Dendritic cell treated with granulocyte-macrophage colony-stimulating factor and Interleukin-4, amounts not matched to agents 40 ng/mL and 50 ng/mL, for 4 days (primary cell): Measurements from ENCODE around the gene ASB18.

Experiments used
- H3K27ac Mint-ChIP-seq: one replicate; pipeline ENCODE4 v1.8.0; 2022; ENCODE audit warnings: mild to moderate bottlenecking, mixed read lengths
- H3K27me3 Mint-ChIP-seq: one replicate; pipeline ENCODE4 v1.8.0; 2022; ENCODE audit warnings: mild to moderate bottlenecking, mixed read lengths
- H3K36me3 Mint-ChIP-seq: one replicate; pipeline ENCODE4 v1.8.0; 2022; ENCODE audit warnings: low read depth, mixed read lengths
- H3K4me1 Mint-ChIP-seq: one replicate; pipeline ENCODE4 v1.8.0; 2022; ENCODE audit warnings: low read depth, mixed read lengths
- H3K4me3 Mint-ChIP-seq: one replicate; pipeline ENCODE4 v1.8.0; 2022; ENCODE audit warnings: mild to moderate bottlenecking, moderate library complexity, mixed read lengths
- H3K9me3 Mint-ChIP-seq: one replicate; pipeline ENCODE4 v1.8.0; 2022; ENCODE audit warnings: mixed read lengths
- intact Hi-C: fragments of 100-400 bp; cut with micrococcal nuclease; formaldehyde crosslinking; loops from one replicate; pipeline ENCODE4 v1.15.0; 2022

Gene ASB18

DNA sequence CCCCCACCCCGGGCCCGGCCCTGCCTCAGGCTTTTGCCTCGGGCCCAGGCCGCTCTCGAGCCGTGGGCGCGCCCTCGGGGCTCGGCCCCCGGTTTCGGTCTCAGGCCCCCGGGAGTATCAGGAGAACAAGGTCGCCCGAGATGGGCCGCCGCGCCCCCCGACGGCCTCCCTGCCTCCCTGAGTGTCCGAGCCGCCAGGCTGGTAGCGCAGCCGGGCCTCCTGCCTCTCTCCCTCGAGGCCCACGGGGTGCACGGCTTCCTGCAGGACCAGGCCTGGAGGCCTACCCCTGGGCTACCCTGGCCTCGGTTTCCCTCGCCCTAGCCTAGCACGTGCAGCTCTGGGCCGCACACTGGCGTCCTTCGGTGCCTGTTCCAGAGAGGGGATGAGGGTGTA lies 104.4 kb downstream of the ASB18 start:
- Mint-ChIP-seq H3K4me3 (no peak overlapping the region), H3K27me3 (peaks cover 77% of the 10 kb centered on the region), H3K9me3 (no peaks in the 10 kb centered on the region), H3K4me1 (no peaks in the 10 kb centered on the region), H3K36me3 (no peaks in the 10 kb centered on the region), H3K27ac (no peak overlapping the region)
- intact Hi-C loops: no loop called here

DNA sequence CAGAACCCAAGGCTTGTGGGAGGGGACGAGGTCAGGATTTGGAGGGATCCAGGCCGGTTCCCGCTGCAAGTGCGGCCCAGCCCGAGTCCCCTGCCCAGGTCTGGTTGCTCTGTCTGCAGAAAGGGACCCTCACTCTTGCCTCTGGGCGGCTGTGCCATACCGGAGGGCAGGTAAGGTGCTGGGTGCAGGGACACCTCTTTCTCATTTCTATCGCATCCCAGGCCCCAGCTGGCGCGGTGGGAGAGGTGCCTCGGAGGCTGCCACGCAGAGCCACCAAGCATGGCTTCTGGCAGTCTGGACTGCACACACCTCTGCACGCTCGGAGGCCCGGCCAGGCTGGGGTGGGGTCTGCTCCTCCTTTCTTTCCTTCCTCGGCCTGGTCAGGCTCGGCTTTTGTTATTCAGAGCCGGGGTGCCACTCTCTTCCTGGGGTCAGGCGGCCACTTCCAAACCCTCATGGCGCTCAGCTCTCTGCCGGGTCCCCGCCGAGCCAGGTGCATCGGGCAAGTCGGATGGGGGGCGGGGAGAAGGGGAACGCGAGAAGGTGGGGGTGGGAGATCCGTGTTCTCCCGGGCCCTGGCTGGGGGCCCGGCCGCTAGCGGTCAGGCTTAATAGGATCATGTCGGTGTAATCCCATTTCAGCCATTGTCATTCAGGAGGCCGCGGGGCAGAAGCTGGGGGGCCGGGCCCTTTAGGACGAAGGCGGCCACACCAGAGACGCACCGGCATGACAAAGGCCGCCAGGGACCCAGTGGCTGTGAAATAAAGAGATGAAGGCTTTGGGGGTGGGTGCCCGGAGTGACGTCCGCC lies 105.0 kb downstream of the ASB18 start:
- H3K4me3 Mint-ChIP-seq: no peak overlapping the region
- no peaks in the 10 kb centered on the region for H3K36me3 Mint-ChIP-seq
- intact Hi-C loops: no loop called here

DNA sequence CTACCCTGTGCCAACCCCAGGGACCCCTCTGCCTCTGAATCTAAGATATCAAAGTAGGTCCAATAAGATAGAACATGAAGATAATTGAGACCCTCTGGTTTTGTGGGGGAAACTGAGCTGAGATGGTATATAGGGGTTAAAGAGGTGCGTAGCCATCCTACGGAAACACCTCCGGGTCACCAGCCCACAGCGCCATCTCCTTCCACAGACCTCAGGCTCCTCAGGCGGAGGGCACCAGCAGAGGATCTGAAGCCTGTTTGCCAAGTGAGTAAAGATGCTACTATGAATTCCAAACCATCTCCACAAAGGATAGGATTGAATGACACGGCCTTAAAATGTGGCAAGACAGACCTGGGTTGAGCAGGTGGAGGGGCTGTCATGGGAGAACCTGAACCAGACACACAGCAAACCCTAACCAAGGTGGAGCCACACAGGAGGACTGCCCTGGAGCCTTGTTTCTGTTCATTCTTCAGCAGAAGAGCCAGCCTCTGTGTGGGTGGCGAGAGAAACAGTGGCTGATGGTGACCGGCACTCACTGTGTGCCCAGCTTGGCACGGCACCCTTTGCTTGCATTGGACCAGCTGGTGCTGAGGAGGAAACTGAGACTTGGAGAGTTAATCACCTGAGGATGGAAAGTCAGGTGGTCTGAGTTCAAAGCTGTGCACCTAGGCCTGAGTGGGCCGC lies 106.2 kb downstream of the ASB18 start:
- intact Hi-C loops: no loop called here
- Mint-ChIP-seq H3K27me3 (peaks cover 65% of the 10 kb centered on the region), H3K4me1 (no peaks in the 10 kb centered on the region), H3K4me3 (no peak overlapping the region), H3K27ac (no peak overlapping the region), H3K9me3 (peaks cover 11% of the 10 kb centered on the region), H3K36me3 (no peaks in the 10 kb centered on the region)

More for the DNA sequence above, 105.0 kb downstream of the ASB18 start:
- Mint-ChIP-seq H3K9me3 (no peaks in the 10 kb centered on the region), H3K27ac (no peak overlapping the region), H3K4me1 (no peaks in the 10 kb centered on the region), H3K27me3 (peaks cover 74% of the 10 kb centered on the region)

DNA sequence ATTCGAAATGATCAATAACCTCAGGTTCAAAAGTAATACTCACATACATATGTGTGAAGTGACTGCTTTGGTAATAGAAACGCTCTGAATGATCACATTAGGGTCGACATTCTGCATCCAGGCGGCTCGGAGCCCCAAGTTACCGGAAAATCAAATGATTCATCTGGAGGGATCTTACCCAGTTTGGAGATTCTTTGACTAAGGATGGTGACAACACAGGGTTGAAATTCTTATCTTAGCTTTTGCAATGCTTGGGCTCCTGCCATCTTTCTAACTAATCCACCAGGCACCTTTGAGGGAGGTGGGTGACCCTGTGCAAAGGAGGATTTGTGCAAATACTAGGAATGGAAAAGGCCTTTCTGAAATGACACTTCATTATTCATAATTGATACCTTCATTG lies 106.8 kb downstream of the ASB18 start:
- peaks cover 16% of the 10 kb centered on the region for H3K9me3 Mint-ChIP-seq
- H3K27ac Mint-ChIP-seq: no peak overlapping the region
- intact Hi-C loops: no loop called here
- H3K4me3 Mint-ChIP-seq: no peak overlapping the region
- H3K4me1 Mint-ChIP-seq: no peaks in the 10 kb centered on the region
- peaks cover 59% of the 10 kb centered on the region for H3K27me3 Mint-ChIP-seq
- H3K36me3 Mint-ChIP-seq: no peaks in the 10 kb centered on the region

DNA sequence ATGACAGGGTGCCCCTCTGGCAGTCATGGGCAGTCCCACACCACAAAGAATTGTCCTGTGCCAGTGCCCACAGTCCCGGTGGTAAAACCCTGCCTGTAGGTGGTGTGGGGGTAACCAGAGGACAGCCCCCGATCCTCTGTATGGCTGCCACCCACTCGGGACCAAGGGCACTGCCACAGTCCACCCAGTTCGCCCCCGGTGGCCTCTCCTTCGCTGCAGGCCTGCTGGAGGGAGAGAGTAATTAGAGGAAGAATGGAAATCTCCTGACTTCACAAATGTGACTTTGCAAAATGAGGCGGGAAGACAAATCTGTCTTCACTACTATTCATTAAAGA lies 107.4 kb downstream of the ASB18 start:
- Mint-ChIP-seq H3K9me3 (peaks cover 19% of the 10 kb centered on the region), H3K27ac (no peak overlapping the region), H3K4me1 (no peaks in the 10 kb centered on the region), H3K36me3 (no peaks in the 10 kb centered on the region), H3K27me3 (peaks cover 54% of the 10 kb centered on the region), H3K4me3 (no peak overlapping the region)
- intact Hi-C loops: no loop called here

DNA sequence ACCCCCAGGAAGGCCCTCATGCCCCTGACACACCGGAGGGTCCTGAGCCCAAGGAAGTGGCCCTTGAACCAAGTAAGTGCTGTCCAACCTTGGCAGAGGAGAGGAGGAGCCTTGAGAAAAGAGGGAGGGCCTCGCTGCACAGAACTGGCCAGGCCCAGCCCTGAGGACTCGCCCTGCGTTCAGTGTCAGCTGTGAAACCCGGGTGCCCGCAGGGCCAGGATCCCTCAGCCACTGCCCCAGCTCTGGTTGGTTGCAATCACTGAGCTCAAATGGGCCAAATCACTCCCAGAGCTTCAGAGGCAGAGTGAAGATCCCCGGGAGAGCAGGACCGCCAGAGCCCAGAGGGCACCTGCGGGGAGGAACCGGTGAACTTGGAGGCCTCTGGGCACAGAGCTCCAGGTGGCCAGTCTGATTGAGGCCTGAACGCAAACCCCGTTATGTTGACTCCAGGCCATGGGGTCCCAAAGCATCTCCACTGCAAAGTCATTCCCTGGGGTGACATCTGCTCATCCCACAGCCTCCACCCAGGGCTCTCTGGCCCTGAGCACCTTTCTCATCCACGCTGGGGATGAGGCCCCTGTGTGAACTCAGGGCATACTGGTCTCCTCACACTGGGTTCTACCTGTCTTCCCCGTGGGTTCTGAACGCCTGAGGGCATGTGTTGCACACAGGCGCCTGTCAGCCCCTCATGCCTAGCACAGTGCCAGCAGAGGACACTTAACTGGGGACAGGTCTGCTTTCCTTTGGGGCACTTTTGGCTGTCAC lies 107.9 kb downstream of the ASB18 start:
- H3K27me3 Mint-ChIP-seq: peaks cover 50% of the 10 kb centered on the region
- no peaks in the 10 kb centered on the region for H3K36me3 Mint-ChIP-seq

DNA sequence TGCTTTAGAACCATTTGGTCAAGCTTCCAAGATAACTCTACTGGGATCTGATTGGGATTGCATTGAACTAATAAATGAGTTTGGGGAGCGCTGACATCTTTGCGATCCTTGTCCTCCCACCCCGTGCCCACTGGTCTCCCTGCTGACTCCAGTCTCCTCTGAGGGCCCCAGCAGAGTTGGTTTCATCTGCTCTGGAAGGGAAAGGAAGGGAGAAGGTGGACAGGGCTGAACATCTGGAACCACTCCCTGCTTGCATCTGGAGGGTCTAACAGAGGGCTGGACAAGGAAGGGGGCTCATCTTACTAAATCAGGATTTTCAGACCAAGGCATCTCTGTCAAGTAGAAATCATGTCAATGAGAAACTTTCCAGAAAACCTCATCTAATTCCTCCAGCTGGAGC lies 108.8 kb downstream of the ASB18 start:
- Mint-ChIP-seq H3K27me3 (peaks cover 41% of the 10 kb centered on the region), H3K27ac (no peak overlapping the region), H3K9me3 (peaks cover 19% of the 10 kb centered on the region), H3K36me3 (no peaks in the 10 kb centered on the region), H3K4me3 (no peak overlapping the region), H3K4me1 (no peaks in the 10 kb centered on the region)
- intact Hi-C loops: no loop called here

More for the DNA sequence above, 107.9 kb downstream of the ASB18 start:
- no peak overlapping the region for H3K27ac Mint-ChIP-seq
- H3K9me3 Mint-ChIP-seq: peaks cover 19% of the 10 kb centered on the region
- H3K4me1 Mint-ChIP-seq: no peaks in the 10 kb centered on the region
- H3K4me3 Mint-ChIP-seq: no peak overlapping the region
- intact Hi-C loops: no loop called here

DNA sequence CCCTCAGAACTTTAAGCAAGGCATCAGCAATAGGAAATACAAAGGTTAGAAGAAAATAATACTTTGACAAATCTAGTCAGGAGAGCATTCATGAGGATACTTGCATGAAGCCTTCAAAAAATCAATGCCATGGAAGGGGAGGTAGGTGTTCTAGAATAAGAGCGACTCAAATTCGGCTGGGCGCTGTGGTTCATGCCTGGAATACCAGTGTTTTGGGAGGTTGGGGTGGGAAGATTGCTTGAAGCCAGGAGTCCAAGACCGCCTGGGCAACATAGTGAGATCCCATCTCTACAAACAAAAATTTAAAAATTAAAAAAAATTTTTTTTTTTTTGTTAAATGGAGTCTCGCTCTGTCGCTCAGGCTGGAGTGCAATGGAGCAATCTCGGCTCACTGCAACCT lies 117.8 kb downstream of the ASB18 start:
- intact Hi-C loops: no loop called here
- Mint-ChIP-seq H3K4me3 (no peak overlapping the region), H3K27me3 (peaks cover 34% of the 10 kb centered on the region), H3K4me1 (no peaks in the 10 kb centered on the region), H3K27ac (no peak overlapping the region), H3K9me3 (no peaks in the 10 kb centered on the region), H3K36me3 (no peaks in the 10 kb centered on the region)

DNA sequence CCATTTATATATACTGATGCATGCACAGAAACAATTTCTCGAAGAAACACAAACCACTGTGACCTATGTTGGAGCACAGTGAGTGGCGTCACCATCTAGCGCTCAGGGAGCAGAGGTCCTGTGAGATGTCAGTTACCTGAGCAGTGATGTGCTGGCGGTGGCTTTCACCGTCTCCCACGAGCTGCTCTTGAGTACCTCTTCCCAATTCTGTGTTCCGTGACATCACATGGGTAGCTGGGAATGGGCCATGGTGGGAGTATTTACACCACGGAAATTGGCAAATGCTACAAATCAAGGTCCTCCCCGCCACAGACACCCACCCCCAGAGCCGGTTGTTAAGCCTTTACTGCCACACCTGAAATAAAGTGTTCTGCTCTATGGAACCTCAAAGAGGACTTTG lies 120.4 kb downstream of the ASB18 start:
- no peak overlapping the region for H3K4me3 Mint-ChIP-seq
- H3K4me1 Mint-ChIP-seq: no peaks in the 10 kb centered on the region
- H3K27ac Mint-ChIP-seq: no peak overlapping the region
- H3K9me3 Mint-ChIP-seq: no peaks in the 10 kb centered on the region
- no peaks in the 10 kb centered on the region for H3K36me3 Mint-ChIP-seq
- intact Hi-C loops: no loop called here
- H3K27me3 Mint-ChIP-seq: peaks cover 34% of the 10 kb centered on the region
